ENCODE data around the gene TBR1.

The TBR1 gene

GRCh38 chr2:161415034-161415986 is 787 bp upstream of the TBR1 start:
- DNase-seq (ENCODE audit: low read depth), result no peak

GRCh38 chr2:161416708-161417437 is 776 bp downstream of the TBR1 start:
- no peak for DNase-seq (ENCODE audit: low read depth)

- DNase-seq (ENCODE audit: low read depth), result no peak
Measured at GRCh38 chr2:161417438-161418274, 1.6 kb downstream of the TBR1 start.

- DNase-seq (ENCODE audit: low read depth), result no peak
Measured at GRCh38 chr2:161418275-161418714, 2.2 kb downstream of the TBR1 start.

- no peak for DNase-seq (ENCODE audit: low read depth)
Measured at GRCh38 chr2:161418715-161419637, 2.9 kb downstream of the TBR1 start.

DNA sequence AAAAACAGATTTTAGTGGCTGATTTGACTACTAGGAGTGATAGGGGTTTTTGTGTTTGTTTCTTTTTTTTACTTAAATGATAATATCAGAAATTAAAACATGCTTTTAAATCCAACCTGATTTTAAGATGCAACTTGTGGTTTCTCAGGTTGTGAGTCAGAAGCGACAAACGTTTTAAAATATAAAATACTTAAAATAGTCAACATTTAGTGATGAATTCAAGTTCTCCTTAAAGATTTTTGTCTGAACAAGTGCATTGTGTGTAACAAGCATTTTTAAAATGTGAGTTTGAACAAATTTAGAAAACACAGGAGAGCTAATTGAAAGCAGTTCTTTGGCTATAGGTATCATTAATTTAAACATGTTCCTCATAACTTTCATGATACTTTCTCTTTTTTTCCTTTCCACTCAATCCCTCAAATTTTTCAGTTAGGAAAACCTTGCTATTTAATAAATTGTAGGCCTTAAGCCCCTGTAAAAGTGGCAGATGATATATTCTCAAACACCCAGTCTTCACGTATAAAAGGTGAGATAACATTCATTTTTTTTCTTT is 3.6 kb downstream of the TBR1 start:
- no peak for DNase-seq (ENCODE audit: low read depth)

DNA sequence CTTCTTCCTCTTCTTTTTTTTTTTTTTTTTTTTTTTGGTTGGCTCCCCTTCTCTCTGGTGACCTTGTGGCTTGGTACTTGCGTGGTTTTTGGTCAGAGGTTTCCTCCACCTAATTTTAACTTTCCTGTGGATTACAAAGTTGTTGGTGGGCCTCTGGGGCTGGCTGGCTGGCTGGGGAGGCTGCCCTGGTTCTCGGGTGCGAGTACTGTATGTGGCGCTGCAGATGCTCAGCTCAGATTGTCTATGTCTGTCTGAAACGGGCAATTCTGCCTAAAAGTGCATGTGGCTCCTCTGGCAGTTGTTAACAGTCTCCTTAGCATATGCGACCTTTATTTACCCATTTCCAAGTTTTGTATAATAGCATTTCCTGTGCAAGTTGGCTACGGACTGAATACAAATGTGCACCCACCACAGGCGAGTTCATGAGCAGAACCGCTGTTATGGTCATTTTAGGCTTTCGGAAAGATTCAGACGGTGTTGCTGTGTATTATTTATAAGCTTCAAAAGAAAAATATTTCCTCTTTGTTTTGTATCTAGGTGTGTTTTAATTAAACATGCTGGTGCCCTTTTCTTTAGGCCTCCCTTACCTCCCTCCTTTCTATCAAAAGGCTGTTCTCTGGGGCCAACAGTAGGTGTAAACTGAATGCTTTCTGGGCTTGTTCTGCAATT is 4.4 kb downstream of the TBR1 start:
- no peak for DNase-seq (ENCODE audit: low read depth)

DNA sequence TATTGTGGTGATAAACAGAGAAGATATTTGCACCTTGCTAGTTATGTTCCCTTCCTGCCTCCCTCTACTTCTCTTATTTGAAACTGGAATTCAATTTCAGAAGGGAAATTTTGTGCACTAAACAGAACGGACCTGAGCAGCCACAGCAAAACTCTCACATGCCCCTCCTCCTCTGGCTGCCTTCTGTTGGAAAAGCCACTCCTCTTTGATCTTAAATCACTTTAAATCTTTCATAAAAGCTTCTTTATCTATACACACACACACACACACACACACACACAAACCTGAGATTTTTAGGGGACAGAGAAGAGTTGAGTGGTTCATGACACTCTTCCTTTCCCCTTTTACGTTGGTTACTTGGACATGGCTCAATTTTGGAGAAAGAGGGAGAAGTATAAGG is 5.6 kb downstream of the TBR1 start:
- DNase-seq (ENCODE audit: low read depth), result no peak

DNA sequence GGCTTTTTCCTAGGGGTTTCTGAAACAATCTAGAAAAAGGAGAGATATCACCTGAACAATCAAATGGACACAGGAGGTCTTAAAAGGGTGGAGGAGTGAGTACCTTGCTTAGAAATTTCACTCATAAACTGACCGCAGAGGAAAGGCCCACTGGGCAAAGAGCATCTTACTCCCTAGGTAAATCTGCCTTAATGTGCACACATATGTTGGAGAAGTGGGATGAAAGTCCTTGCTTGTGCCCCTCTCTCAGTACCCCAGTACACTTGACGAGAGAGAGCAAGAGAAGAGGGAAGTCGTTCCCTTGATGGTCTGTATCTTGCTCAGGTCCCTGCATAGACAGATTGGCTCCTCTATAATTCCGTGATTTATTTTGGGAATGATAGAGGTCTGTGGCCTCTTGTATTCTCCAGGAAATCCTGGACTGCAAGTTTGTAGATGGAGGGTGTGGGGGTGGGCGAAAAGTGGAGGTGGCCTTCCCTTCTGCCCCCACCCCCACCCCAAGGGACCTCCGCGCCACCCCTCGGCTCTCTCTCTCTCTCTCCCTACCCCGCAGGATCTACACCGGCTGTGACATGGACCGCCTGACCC is 6.8 kb downstream of the TBR1 start:
- no peak for DNase-seq (ENCODE audit: low read depth)

- DNase-seq (ENCODE audit: low read depth), result no peak
Measured at GRCh38 chr2:161423421-161424393, 7.6 kb downstream of the TBR1 start.

DNA sequence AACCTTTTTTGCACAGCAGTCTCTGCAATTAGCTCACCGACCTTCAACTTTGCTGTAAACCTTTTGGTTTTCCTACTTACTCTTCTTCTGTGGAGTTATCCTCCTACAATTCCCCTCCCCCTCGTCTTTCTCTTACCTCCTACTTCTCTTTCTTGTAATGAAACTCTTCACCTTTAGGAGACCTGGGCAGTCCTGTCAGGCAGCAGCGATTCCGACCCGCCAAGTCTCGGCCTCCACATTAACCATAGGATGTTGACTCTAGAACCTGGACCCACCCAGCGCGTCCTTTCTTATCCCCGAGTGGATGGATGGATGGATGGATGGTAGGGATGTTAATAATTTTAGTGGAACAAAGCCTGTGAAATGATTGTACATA is 8.3 kb downstream of the TBR1 start:
- no peak for DNase-seq (ENCODE audit: low read depth)

DNA sequence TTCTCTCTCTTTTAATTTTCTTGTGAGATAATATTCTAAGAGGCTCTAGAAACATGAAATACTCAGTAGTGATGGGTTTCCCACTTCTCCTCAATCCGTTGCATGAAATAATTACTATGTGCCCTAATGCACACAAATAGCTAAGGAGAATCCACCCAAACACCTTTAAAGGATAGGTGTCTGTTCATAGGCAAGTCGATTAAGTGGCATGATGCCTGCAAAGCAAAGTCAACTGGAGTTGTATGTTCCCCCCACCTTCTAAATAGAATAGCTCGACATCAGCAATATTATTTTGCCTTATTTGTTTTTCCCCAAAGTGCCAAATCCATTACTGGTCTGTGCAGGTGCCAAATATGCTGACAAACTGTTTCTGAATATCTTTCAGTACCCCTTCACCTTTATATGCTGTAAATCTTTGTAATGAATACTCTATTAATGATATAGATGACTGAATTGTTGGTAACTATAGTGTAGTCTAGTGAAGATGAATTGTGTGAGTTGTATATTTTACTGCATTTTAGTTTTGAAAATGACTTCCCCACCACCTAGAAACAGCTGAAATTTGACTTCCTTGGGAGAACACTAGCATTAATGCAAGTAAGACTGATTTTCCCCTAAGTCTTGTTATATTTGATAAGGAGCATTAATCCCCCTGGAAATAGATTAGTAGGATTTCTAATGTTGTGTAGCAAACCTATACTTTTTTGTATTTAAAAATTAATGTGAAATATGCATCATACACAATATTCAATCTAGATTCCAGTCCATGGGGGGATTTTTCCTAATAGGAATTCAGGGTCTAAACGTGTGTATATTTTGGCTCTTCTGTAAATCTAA is 9.0 kb downstream of the TBR1 start:
- no peak for DNase-seq (ENCODE audit: low read depth)

- DNase-seq (ENCODE audit: low read depth), result no peak
Measured at GRCh38 chr2:161425728-161426454, 9.8 kb downstream of the TBR1 start.

DNA sequence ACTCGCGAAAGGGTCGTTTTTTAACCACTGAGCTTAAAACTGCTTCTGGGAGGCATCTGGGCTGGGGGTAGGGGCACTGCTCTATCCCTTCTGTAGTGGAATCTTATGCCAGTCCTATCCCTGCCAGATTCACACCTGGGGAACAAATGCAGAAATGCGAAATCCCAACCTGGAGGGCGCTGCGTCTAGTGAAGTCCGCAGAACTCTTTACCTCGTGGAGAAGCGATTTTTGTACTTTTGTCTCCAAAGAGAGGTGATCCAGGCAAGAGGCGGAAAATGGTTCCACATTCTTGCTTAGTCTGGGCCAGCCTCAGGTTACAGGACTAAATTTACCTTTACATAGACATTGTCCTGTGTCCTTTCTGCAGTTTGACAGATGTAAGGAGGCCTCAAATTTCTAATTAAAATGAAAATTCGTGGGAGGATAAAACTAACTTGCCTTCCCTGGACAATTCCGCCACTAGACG is 10.4 kb downstream of the TBR1 start:
- DNase-seq (ENCODE audit: low read depth), result no peak

DNA sequence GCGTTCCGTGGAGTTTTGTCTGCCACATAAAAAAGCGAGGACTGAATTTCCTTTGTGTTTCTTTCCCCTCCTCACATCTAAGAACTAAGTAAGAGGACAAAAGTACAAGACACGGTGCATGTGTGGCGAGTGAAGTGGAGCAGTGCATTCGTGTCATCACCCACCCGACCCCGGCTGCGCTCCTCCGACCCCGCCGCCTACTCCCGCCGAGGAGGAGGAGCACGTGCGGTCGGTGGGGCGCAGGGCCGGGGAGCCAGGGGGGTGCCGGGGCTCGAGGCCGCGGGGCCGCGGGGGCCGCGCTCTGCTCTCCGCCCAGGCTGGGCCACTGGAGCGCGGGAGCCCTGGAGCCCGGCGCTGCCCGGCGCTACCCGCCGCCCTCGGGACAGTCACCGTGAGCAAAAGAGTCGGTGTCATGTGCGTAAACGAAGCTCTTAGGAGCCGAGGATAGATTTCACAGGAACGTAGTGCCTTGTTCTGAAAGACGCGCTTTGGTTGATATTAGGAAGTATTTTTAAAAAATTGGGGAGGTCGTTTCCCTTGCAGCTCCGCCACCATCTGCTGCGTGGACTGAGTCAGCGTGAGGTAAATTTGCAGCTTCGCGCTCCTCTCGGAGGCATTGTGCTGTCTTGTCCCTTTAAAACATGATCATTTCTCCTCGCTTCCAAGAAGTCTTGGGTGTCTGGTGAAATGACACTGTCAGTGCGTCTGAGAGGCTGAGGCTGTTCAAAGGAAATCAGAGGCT is 11.0 kb downstream of the TBR1 start:
- DNase-seq (ENCODE audit: low read depth), result no peak

Data from activated T-cell treated with anti-CD3 and anti-CD28 coated beads for 48 hours (primary cell).